Measurements from ENCODE around the gene CT45A10. TPM values are rescaled to one million over a fixed set of nuclear protein-coding genes. Genes with fewer than 3 reads are reported as not detected.
"Not testable (repeated sequence)": the region's sequence is repeated elsewhere in the genome, so short reads cannot be mapped to it uniquely, and the experiment has no call there.

CT45A10 gene, protein sequence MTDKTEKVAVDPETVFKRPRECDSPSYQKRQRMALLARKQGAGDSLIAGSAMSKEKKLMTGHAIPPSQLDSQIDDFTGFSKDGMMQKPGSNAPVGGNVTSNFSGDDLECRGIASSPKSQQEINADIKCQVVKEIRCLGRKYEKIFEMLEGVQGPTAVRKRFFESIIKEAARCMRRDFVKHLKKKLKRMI
- total RNA-seq, result not detected

DNA sequence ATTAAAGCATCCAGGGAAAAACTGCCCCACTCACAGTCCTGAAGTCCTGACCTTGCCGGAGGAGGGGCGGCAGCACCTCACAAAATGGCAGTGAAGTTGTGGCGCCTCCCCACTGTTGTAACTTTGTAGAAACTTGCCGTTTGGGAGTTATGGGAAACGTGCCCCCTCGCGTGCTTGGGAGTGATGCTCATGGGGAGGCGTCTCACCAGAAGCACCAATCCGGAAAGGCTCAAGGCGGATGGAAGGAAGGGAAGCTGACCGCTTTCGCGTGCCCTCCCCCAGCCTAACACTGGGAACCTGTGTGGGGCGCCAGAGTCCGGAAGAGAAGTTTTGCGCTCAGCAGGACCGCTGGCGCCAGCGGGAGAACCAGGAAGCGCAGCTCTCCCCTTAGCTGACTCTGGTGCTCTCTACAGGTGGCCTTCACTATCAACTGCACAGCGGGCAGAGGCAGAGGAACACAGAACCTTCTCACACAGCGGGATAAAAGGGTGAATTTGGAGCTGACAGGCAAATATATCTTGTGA lies at the start of gene CT45A10, which contains the start of gene SAGE1:
Gene CT45A10 (minus strand): TSS at position 151 of the 524 bp plus-strand sequence. CDS start 8,100 bp downstream, outside the sequence.
Gene SAGE1 (plus strand): TSS at position 423 of the 524 bp plus-strand sequence. CDS start 2,527 bp downstream, outside the sequence.
- in situ Hi-C loops (cut with MboI; ENCODE audit: low pct_unique_long_range_greater_than_20kb in 2 of 9, low sequenced_read_pairs in 9 of 9, unreplicated experiment in 9 of 9), result no loop called here
- no peak within 1 kb of the TSS for H3K4me3 ChIP-seq
- ATAC-seq (replicated peaks in 6 of 8), result no peak
- no peak within 1 kb of the TSS for H3K27ac ChIP-seq
- WGBS, 10 experiments, result 84% methylated on average over 15 of the region's 22 CpGs; no CpG with 5 or more reads in 9 of the 10 experiments
- H3K4me1 ChIP-seq (replicated peaks in 1 of 2), result no peaks in the 10 kb centered on the region

DNA sequence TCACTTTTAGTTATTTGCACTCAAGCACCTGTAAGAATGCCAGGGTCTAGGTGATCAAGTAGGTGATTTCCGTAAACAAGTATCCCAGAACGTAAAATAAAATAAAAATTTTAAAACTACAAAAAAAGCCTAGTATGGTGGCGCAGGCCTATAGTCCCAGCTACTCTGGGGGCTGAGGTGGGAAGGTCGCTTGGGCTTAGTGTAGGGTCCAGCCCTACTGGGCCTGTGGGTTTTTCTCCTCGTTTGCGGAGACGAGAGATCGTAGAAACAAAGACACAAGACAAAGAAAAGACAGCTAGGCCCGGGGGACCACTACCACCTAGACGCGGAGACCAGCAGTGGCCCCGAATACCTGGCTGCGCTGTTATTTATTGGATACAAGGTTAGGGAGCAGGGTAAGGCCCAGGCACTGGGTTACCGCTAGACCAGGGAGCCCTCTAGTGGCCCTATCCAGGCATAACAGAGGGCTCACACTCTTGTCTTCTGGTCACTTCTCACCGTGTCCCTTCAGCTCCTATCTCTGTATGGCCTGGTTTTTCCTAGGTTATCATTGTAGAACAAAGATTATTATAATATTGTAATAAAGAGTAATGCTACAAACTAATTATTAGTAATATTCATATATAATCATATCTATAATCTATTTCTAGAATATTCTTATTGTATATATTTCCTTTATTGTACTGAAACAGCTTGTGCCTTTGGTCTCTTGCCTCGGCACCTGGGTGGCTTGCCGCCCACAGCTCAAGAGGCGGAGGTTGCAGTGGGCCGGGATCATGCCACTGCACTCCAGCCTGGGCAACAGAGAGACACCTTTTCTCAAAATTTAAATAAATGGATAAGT lies 38.6 kb upstream of the CT45A10 start:
- ATAC-seq (replicated peaks in 6 of 8), result peak; percentile 56 to 86 (median 70)
- no peak overlapping the region for H3K4me3 ChIP-seq
- 30 to 91% (median 39%) methylated on average over 1 to 12 of the region's 19 CpGs; no CpG with 5 or more reads in 5 of the 10 experiments for WGBS, 10 experiments
- H3K4me1 ChIP-seq (replicated peaks in 1 of 2), result no peaks in the 10 kb centered on the region
- in situ Hi-C loops (cut with MboI; ENCODE audit: low pct_unique_long_range_greater_than_20kb in 2 of 9, low sequenced_read_pairs in 9 of 9, unreplicated experiment in 9 of 9), result no loop called here
- no peak overlapping the region for H3K27ac ChIP-seq

DNA sequence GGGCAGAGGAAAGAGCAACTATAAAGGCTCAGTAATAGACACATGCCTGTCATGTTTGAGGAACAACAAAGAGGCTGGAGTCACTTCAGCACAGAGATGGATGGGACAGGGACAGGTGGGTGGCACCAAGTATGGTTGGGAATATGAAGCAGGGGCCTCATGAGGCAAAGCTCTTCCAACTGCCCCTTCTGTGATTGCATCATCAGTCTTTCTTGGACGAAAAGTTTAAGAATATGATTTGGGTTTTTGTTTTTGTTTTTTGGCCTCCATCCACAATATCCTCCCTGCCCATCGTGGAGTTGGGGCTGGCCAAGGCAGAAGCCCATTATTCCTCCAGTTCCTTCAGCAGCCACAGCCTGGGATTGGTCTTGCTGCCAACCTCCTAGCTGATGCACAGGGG lies 34.7 kb upstream of the CT45A10 start:
- no peak overlapping the region for H3K27ac ChIP-seq
- no peaks in the 10 kb centered on the region for H3K4me1 ChIP-seq (replicated peaks in 1 of 2)
- in situ Hi-C loops (cut with MboI; ENCODE audit: low pct_unique_long_range_greater_than_20kb in 2 of 9, low sequenced_read_pairs in 9 of 9, unreplicated experiment in 9 of 9), result no loop called here
- WGBS, 10 experiments, result 20 to 40% (median 27%) methylated on average over 1 to 2 of the region's 2 CpGs; no CpG with 5 or more reads in 7 of the 10 experiments
- ATAC-seq (replicated peaks in 6 of 8), result no peak
- no peak overlapping the region for H3K4me3 ChIP-seq

DNA sequence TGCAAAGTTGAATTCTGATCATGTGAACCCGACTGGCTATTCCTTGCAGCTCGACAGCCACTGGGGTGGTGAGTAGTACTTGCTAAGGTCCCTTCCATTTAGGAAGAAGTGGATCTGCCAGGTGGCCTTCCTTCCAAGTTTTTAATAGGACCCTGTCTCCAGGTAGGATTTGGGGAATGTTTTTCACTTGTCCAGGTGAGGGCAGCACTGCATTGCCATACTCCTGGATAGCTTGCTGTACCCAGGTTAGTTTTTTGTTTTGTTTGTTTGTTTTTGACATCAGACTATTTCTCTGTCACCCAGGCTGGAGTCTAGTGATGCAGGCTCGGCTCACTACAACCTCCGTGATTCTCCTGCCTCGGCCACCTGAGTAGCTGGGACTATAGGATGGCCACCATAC lies 30.1 kb upstream of the CT45A10 start:
- ATAC-seq (replicated peaks in 6 of 8), result no peak
- H3K4me3 ChIP-seq, result no peak overlapping the region
- no peak overlapping the region for H3K27ac ChIP-seq
- no peaks in the 10 kb centered on the region for H3K4me1 ChIP-seq (replicated peaks in 1 of 2)
- 20 to 80% (median 71%) methylated on average over 1 to 5 of the region's 5 CpGs; no CpG with 5 or more reads in 7 of the 10 experiments for WGBS, 10 experiments
- in situ Hi-C loops (cut with MboI; ENCODE audit: low pct_unique_long_range_greater_than_20kb in 2 of 9, low sequenced_read_pairs in 9 of 9, unreplicated experiment in 9 of 9), result no loop called here

DNA sequence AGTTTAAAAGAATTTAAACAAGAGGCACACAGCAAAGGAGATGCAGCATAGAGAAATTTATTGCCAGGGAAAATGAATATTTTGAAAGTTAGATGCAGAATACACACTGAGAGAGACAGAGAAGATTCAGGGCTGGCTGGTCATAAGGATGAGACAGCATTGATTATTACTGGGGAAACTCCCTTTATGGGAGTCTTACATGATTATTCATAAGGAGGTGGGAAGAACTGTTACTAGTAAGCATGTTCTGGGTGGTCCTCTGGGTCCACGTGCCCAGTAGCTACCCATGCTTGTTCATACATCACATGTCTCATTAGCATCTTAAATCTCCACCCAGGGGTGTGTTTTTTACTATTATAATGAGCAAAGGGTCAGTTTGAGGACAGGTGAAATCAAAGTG lies 27.3 kb upstream of the CT45A10 start:
- H3K4me3 ChIP-seq; in situ Hi-C loops (cut with MboI; ENCODE audit: low pct_unique_long_range_greater_than_20kb in 2 of 9, low sequenced_read_pairs in 9 of 9, unreplicated experiment in 9 of 9); H3K27ac ChIP-seq; H3K4me1 ChIP-seq (replicated peaks in 1 of 2): not testable (repeated sequence)
- WGBS, 10 experiments, result 17% methylated on average over 1 of the region's 1 CpG; no CpG with 5 or more reads in 9 of the 10 experiments
- peak in 3 of 8 experiments; percentile 87 to 91 (median 90) for ATAC-seq (replicated peaks in 6 of 8)

DNA sequence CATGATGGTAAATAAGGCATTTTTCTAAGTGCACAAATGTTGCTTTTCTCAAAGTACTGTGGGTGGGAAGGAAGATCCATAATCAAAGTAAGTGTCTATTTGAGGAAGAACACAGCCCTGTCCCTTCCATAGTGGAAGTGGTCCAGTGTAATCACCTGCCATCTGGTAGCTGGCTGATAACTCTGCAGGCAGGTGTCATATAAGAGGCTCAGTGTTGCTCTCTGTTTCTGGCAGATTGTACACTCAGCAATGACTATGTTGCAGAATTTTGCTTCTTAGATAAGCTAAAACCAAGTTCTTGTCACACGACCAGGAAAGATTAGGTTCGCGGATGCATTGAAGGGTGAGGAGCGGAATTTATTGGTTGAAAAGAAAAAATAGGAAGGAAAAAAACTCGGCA lies 21.2 kb upstream of the CT45A10 start:
- Histone ChIP-seq H3K4me3 (no peak overlapping the region), H3K27ac (no peak overlapping the region), H3K4me1 (replicated peaks in 1 of 2) (no peaks in the 10 kb centered on the region)
- 50 to 85% (median 57%) methylated on average over 4 to 5 of the region's 5 CpGs; no CpG with 5 or more reads in 7 of the 10 experiments for WGBS, 10 experiments
- in situ Hi-C loops (cut with MboI; ENCODE audit: low pct_unique_long_range_greater_than_20kb in 2 of 9, low sequenced_read_pairs in 9 of 9, unreplicated experiment in 9 of 9), result no loop called here
- ATAC-seq (replicated peaks in 6 of 8), result no peak

DNA sequence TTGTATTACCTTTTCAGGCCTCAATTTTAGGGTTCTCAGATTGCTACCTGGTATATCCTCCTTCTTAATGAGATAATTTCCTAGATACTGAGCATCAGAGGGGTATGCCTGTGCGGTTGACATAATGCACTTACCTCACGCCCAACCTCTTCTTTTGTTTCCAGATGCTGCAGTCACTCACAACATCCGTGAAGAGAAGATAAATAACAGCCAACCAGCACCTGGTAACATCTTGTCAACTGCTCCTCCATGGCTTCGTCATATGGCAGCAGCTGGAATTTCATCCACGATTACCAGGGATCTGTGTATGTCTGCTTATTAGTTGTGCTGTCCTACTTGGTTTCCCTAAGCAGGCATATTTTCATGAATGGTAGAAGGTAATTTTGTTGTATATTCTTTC lies 17.0 kb upstream of the CT45A10 start:
- Histone ChIP-seq H3K4me3 (no peak overlapping the region), H3K4me1 (replicated peaks in 1 of 2) (no peaks in the 10 kb centered on the region), H3K27ac (no peak overlapping the region)
- in situ Hi-C loops (cut with MboI; ENCODE audit: low pct_unique_long_range_greater_than_20kb in 2 of 9, low sequenced_read_pairs in 9 of 9, unreplicated experiment in 9 of 9), result no loop called here
- no peak for ATAC-seq (replicated peaks in 6 of 8)
- 20 to 90% (median 57%) methylated on average over 1 to 3 of the region's 5 CpGs; no CpG with 5 or more reads in 5 of the 10 experiments for WGBS, 10 experiments

DNA sequence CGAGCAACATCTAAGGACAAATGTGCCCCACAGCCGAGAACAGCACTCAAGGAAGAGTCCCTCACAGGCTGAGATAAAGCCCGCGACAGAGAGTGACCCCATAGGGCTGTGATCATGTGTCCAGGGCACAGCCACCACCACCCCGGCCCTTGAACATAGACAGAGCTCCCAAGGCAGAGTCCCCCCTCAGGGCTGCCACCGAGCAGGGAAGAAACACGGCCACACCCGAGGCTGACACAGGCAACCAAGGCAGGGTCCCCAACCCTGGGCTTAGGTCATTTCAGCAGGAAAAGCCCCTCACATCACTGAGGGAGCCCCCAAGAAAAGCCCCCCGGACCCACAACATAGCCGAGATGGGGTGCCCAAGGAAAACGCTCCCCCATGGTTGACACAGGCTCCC lies 463 bp downstream of the CT45A10 start:
- in situ Hi-C loops (cut with MboI; ENCODE audit: low pct_unique_long_range_greater_than_20kb in 2 of 9, low sequenced_read_pairs in 9 of 9, unreplicated experiment in 9 of 9), result no loop called here
- no peak for ATAC-seq (replicated peaks in 6 of 8)
- 81% methylated on average over 5 of the region's 11 CpGs; no CpG with 5 or more reads in 9 of the 10 experiments for WGBS, 10 experiments
- H3K27ac ChIP-seq, result no peak overlapping the region
- H3K4me1 ChIP-seq (replicated peaks in 1 of 2), result no peaks in the 10 kb centered on the region
- H3K4me3 ChIP-seq, result no peak overlapping the region

DNA sequence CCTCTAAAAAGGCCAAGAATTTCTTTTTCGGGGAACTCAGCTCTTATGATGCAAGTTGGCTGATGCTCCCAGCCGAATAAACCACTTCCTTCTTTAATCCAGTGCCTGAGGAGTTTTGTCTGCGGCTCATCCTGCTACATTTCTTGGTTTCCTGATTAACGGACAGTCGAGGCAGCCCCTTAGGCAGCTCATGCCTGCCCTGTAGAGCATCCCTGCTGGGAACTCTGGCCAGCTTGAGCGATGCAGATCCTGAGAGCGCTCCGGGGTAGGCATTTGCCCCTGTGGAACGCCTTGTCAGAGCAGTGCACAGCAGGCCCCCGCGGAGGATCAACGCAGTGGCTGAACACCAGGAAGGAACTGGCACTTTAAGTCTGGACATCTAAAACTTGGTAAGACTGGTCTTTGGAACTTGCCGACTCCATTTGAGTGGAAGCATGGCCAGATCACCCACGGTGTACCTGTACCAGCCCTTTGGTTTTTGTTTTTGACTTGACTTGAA lies 3.1 kb downstream of the CT45A10 start:
- ATAC-seq (replicated peaks in 6 of 8), result no peak
- Histone ChIP-seq H3K4me1 (replicated peaks in 1 of 2) (no peaks in the 10 kb centered on the region), H3K27ac (no peak overlapping the region), H3K4me3 (no peak overlapping the region)
- 35 to 96% (median 70%) methylated on average over 1 to 4 of the region's 14 CpGs; no CpG with 5 or more reads in 6 of the 10 experiments for WGBS, 10 experiments
- in situ Hi-C loops (cut with MboI; ENCODE audit: low pct_unique_long_range_greater_than_20kb in 2 of 9, low sequenced_read_pairs in 9 of 9, unreplicated experiment in 9 of 9), result no loop called here

DNA sequence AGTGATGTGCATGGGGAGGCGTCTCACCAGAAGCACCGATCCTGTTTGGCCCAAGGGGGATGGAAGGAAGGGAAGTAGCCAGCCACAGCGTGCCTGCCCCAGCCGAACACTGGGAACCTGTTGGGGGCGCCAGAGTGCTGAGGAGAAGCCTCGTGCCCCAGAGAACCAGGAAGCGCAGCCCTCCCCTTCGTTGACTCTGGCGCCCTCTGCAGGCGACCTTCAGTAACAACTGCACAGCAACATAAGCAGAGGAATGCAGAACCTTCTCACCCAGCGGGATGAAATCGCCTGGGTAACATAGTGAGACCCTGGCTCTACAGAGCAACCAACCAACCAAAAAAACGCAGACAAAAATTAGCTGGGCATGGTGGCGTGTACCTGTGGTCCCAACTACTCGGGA lies 4.3 kb downstream of the CT45A10 start:
- H3K4me1 ChIP-seq (replicated peaks in 1 of 2); H3K4me3 ChIP-seq; H3K27ac ChIP-seq; in situ Hi-C loops (cut with MboI; ENCODE audit: low pct_unique_long_range_greater_than_20kb in 2 of 9, low sequenced_read_pairs in 9 of 9, unreplicated experiment in 9 of 9); ATAC-seq (replicated peaks in 6 of 8): not testable (repeated sequence)
- 40 to 60% (median 53%) methylated on average over 1 to 3 of the region's 15 CpGs; no CpG with 5 or more reads in 7 of the 10 experiments for WGBS, 10 experiments

DNA sequence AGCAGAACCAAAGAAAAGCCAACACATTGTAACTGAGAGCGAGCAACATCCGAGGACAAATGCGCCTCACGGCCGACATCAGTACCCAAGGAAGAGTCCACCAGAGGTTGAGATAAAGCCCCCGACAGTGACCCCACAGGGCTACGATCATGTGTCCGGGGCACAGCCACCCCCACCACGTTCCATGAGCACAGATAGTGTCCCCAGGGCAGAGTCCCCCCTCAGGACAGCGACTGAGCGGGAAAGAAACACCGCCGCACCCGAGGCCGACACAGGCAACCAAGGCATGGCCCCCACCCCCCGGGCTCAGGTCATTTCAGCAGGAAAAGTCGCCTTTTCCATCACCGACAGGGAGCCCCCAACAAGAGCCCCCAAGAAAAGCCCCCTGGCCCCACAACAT lies 5.0 kb downstream of the CT45A10 start:
- no CpG with 5 or more reads among the region's 18 CpGs for WGBS, 10 experiments
- H3K27ac ChIP-seq; in situ Hi-C loops (cut with MboI; ENCODE audit: low pct_unique_long_range_greater_than_20kb in 2 of 9, low sequenced_read_pairs in 9 of 9, unreplicated experiment in 9 of 9); ATAC-seq (replicated peaks in 6 of 8); H3K4me3 ChIP-seq; H3K4me1 ChIP-seq (replicated peaks in 1 of 2): not testable (repeated sequence)

DNA sequence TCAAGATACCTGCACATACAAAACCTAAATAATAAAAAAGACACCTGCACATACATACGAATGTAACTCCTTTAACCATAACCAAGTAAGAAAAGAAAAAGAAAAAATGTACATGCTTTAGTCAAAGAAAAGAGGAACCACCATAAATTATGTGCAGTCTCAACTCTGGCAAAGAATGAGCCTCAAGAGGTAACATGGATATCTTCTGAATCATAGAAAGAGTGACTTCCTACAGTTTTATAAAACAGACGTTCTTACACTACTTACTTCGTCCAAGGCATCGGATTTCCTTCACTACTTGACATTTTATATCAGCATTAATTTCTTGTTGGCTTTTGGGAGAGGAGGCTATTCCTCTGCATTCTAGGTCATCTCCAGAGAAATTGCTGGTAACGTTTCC lies 10.5 kb downstream of the CT45A10 start:
- H3K4me3 ChIP-seq; in situ Hi-C loops (cut with MboI; ENCODE audit: low pct_unique_long_range_greater_than_20kb in 2 of 9, low sequenced_read_pairs in 9 of 9, unreplicated experiment in 9 of 9); H3K4me1 ChIP-seq (replicated peaks in 1 of 2); H3K27ac ChIP-seq; ATAC-seq (replicated peaks in 6 of 8): not testable (repeated sequence)
- 0% methylated on average over 1 of the region's 5 CpGs; no CpG with 5 or more reads in 8 of the 10 experiments for WGBS, 10 experiments

DNA sequence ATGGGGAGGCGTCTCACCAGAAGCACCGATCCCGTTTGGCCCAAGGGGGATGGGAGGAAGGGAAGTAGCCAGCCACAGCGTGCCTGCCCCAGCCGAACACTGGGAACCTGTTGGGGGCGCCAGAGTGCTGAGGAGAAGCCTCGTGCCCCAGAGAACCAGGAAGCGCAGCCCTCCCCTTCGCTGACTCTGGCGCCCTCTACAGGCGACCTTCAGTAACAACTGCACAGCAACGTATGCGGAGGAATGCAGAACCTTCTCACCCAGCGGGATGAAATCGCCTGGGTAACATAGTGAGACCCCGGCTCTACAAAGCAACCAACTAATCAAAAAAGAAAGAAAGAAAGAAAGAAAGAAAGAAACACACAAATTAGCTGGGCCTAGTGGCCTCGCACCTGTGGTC lies 21.5 kb downstream of the CT45A10 start, which contains the start of gene CT45A9:
Gene CT45A9 (minus strand): TSS at position 101 of the 400 bp plus-strand sequence. CDS start 3,751 bp downstream, outside the sequence.
- H3K4me3 ChIP-seq; in situ Hi-C loops (cut with MboI; ENCODE audit: low pct_unique_long_range_greater_than_20kb in 2 of 9, low sequenced_read_pairs in 9 of 9, unreplicated experiment in 9 of 9); H3K27ac ChIP-seq; ATAC-seq (replicated peaks in 6 of 8); H3K4me1 ChIP-seq (replicated peaks in 1 of 2): not testable (repeated sequence)
- no CpG with 5 or more reads among the region's 17 CpGs for WGBS, 10 experiments

Data from motor neuron (in vitro differentiated cells).